DND-41 (cell line): ENCODE measurements around the gene KRTAP10-7.

Experiments used
- ATAC-seq: fragments of 200-7000 bp; cut with Tn5 transposase; 3 replicates; pipeline ENCODE4 v1.9.1; 2021; ENCODE audit warnings: low read depth; ENCODE audit not compliant: insufficient read depth
- DNase-seq: peaks from one replicate; pipeline ENCODE4 v3.0.0-alpha.2; 2020
- H2AFZ ChIP-seq: 2 replicates; pipeline ENCODE4 v1.6.0; 2012; ENCODE audit warnings: low read depth, low read length
- H3K27ac ChIP-seq: 2 replicates; pipeline ENCODE4 v1.5.1; 2012; ENCODE audit warnings: low read length, inconsistent platforms
- H3K27me3 ChIP-seq: fragments of 200-600 bp; sonication (generic); 2 replicates; pipeline ENCODE4 v1.6.0; 2012; ENCODE audit warnings: low read length, mild to moderate bottlenecking, inconsistent platforms; ENCODE audit not compliant: insufficient read depth, poor library complexity
- H3K36me3 ChIP-seq: 2 replicates; pipeline ENCODE4 v1.5.1; 2012; ENCODE audit warnings: low read length, inconsistent platforms; ENCODE audit not compliant: insufficient read depth
- H3K4me1 ChIP-seq: 2 replicates; pipeline ENCODE4 v1.5.1; 2012; ENCODE audit warnings: mild to moderate bottlenecking, low read length; ENCODE audit not compliant: insufficient read depth
- H3K4me2 ChIP-seq: 2 replicates; pipeline ENCODE4 v1.6.0; 2012; ENCODE audit warnings: mild to moderate bottlenecking, moderate library complexity, low read length, inconsistent platforms; ENCODE audit not compliant: insufficient read depth
- H3K4me3 ChIP-seq, 2 experiments: fragments of 200-600 bp in 1 of 2; shearing (Covaris generic) in 1 of 2; 2 replicates each; pipeline ENCODE4 v1.5.1; 2012 to 2016; ENCODE audit warnings: inconsistent platforms in 2 of 2, low read length in 2 of 2, mild to moderate bottlenecking in 2 of 2, low read depth in 1 of 2, moderate library complexity in 1 of 2
- H3K79me2 ChIP-seq: 2 replicates; pipeline ENCODE4 v1.6.0; 2012; ENCODE audit warnings: low read length, inconsistent platforms; ENCODE audit not compliant: insufficient read depth
- H3K9ac ChIP-seq: 2 replicates; pipeline ENCODE4 v1.6.0; 2012; ENCODE audit warnings: low read depth, mild to moderate bottlenecking, inconsistent platforms, low read length, moderate library complexity
- H3K9me3 ChIP-seq: 2 replicates; pipeline ENCODE4 v1.5.1; 2012; ENCODE audit warnings: low read length, moderate library complexity, mild to moderate bottlenecking, inconsistent platforms; ENCODE audit not compliant: insufficient read depth, severe bottlenecking
- H4K20me1 ChIP-seq: 2 replicates; pipeline ENCODE4 v1.6.0; 2012; ENCODE audit warnings: low read length; ENCODE audit not compliant: insufficient read depth
- EZH2 ChIP-seq: IDR thresholded peaks from 3 replicates; pipeline ENCODE4 v1.6.1; 2012; ENCODE audit warnings: borderline replicate concordance, low read depth, mild to moderate bottlenecking, moderate library complexity, low read length, inconsistent platforms; ENCODE audit not compliant: severe bottlenecking
- TF ChIP-seq, protein P1 (sequence below): IDR thresholded peaks from 2 replicates; pipeline ENCODE4 v1.5.1; 2012; ENCODE audit warnings: borderline replicate concordance, low read length, moderate library complexity, mild to moderate bottlenecking; ENCODE audit not compliant: poor library complexity, severe bottlenecking; ENCODE audit errors: extremely low read depth

Gene KRTAP10-7

DNA sequence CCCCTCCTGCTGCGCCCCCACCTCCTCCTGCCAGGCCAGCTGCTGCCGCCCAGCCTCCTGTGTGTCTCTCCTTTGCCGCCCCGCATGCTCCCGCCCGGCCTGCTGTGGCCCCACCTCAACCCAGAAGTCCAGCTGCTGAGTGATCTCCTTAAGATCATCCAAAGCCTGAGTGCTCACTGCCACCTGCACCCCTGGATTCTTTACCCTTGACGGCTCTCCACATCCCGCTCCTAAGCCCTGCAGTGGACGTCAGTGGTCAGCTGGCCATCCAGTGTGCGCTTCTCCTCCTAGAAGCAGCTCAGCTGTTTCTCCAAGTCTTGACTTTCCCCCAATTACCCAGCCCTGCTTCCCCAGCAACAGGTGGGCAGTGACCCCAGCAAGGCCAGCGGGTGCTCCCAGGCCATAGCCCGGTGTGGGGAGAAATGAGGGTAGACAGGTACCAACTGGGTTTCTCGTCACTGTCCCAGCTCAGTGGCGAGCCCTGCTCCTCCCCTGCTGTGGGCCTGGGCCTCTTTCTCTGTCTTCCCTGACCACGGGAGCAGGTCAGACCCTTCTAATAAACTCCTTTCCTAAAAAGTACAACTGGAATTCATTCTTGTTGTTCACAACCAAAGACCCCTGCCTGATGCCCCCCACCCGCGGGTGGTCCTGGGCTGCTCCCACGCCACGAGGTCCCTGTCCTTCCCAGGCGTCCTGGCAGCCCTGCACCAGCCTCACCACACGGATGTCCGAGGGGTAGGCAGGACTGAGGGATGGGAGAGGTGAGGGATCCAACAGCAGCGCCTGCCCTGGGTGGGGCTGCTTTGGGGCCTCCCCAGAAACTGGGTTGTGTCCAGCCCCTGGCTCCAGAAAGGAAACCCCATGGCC is 1.4 kb downstream of the KRTAP10-7 start:
- Histone ChIP-seq H3K79me2 (no peaks in the 10 kb centered on the region), H3K4me2 (no peak overlapping the region), H2AFZ (no peak overlapping the region), H3K9ac (no peak overlapping the region), H3K4me3 (no peak overlapping the region), H4K20me1 (no peaks in the 10 kb centered on the region), H3K27ac (no peak overlapping the region), H3K4me1 (no peaks in the 10 kb centered on the region), H3K27me3 (no peaks in the 10 kb centered on the region), H3K9me3 (no peaks in the 10 kb centered on the region), H3K36me3 (no peaks in the 10 kb centered on the region)
- no peak for DNase-seq
- no peak for ATAC-seq
- no peak for TF ChIP-seq EZH2

DNA sequence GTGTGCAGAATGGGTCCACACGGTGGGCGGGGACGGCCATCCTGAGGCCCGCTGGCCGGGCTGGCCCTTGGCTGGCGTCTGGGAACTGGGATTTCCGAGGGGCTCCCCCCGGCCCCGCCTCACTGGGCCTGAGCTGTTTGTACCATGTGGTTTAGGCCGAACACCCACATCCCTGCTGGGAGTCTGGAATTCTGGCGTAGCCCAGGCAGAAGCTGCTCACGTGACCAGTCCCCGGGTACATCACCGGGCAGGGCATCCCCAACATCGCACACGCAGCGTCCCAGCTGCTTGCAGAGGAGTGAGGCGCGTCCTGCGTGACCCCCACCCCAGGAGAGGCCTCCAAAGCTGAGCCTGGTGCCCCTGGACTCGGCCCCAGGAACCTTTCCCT is 2.1 kb downstream of the KRTAP10-7 start:
- no peaks in the 10 kb centered on the region for H3K9me3 ChIP-seq
- H3K4me2 ChIP-seq = no peak overlapping the region
- H3K4me1 ChIP-seq = no peaks in the 10 kb centered on the region
- DNase-seq (no peak), ATAC-seq (no peak)
- no peak overlapping the region for H3K4me3 ChIP-seq
- no peaks in the 10 kb centered on the region for H4K20me1 ChIP-seq
- H3K9ac ChIP-seq = no peak overlapping the region
- H3K79me2 ChIP-seq = no peaks in the 10 kb centered on the region
- TF ChIP-seq, protein P1, sequence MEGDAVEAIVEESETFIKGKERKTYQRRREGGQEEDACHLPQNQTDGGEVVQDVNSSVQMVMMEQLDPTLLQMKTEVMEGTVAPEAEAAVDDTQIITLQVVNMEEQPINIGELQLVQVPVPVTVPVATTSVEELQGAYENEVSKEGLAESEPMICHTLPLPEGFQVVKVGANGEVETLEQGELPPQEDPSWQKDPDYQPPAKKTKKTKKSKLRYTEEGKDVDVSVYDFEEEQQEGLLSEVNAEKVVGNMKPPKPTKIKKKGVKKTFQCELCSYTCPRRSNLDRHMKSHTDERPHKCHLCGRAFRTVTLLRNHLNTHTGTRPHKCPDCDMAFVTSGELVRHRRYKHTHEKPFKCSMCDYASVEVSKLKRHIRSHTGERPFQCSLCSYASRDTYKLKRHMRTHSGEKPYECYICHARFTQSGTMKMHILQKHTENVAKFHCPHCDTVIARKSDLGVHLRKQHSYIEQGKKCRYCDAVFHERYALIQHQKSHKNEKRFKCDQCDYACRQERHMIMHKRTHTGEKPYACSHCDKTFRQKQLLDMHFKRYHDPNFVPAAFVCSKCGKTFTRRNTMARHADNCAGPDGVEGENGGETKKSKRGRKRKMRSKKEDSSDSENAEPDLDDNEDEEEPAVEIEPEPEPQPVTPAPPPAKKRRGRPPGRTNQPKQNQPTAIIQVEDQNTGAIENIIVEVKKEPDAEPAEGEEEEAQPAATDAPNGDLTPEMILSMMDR = no peak
- TF ChIP-seq EZH2 = no peak
- H2AFZ ChIP-seq = no peak overlapping the region
- no peaks in the 10 kb centered on the region for H3K27me3 ChIP-seq
- H3K27ac ChIP-seq = no peak overlapping the region
- H3K36me3 ChIP-seq = no peaks in the 10 kb centered on the region

DNA sequence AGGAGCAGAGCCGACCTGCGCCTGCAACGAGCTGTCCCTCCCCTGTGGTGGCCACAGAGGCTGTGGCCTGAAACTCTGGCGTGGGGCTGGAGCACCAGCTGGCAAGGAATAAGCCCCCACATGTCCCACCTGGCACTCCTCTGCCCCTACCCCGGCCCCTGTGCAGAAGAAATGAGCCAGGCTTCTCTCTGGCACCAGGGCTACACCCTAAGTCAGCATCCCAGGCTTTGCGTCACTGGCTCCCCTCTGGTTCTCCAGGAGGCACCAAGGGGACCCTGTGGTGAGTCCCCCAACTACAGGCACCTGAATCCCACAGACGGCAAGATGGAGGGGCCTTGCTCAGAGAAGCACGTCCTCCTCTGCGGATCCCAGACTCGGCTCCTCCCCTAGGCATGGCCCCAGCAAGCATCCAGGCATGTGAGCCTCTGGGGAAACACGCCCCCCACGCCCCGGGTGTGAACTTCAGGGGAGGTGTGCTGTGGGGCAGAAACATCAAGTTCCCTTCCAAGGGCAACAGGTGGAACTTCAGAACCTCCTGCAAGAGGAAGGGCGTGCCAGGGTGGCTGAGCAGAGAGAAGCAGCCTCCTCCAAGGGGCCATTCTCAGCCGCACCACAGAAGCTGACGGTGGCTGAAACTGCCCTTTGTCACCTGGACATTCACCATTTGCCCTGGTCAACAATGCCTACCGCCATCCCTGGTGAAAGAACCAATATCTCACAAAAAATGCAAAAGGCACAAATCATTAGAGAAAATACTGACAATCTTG is 2.9 kb downstream of the KRTAP10-7 start:
- no peaks in the 10 kb centered on the region for H3K27me3 ChIP-seq
- no peaks in the 10 kb centered on the region for H3K36me3 ChIP-seq
- no peaks in the 10 kb centered on the region for H3K79me2 ChIP-seq
- H3K4me1 ChIP-seq = no peaks in the 10 kb centered on the region
- DNase-seq (no peak), ATAC-seq (no peak)
- no peaks in the 10 kb centered on the region for H3K9me3 ChIP-seq
- no peak overlapping the region for H2AFZ ChIP-seq
- H4K20me1 ChIP-seq = no peaks in the 10 kb centered on the region
- H3K9ac ChIP-seq = no peak overlapping the region
- H3K4me3 ChIP-seq = no peak overlapping the region
- no peak overlapping the region for H3K4me2 ChIP-seq
- no peak overlapping the region for H3K27ac ChIP-seq
- TF ChIP-seq EZH2 = no peak
- TF ChIP-seq, protein P1 = no peak

DNA sequence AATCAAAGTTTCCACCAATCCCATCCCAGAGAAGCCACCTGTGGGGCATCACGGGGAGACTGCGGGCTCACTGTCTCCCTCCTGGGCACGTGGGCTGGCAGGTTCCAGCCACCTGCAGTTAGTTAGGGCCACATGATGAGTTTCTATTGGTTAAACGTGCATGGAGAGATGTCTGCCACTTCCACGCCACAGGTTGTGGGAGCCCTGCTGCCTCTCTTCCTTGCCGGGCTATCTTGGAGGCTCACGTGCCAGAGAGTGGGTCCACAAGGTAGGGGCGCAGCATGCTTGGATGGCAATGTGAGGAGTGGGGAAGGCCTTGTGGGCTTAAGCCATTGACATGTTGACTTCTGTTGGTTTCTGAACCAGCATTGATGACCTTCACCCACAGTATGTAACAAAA is 3.5 kb downstream of the KRTAP10-7 start:
- no peaks in the 10 kb centered on the region for H3K4me1 ChIP-seq
- TF ChIP-seq, protein P1 = no peak
- TF ChIP-seq EZH2 = no peak
- H4K20me1 ChIP-seq = no peaks in the 10 kb centered on the region
- ATAC-seq (no peak), DNase-seq (no peak)
- H3K27me3 ChIP-seq = no peaks in the 10 kb centered on the region
- H2AFZ ChIP-seq = no peak overlapping the region
- no peaks in the 10 kb centered on the region for H3K79me2 ChIP-seq
- no peaks in the 10 kb centered on the region for H3K36me3 ChIP-seq
- H3K9me3 ChIP-seq = no peaks in the 10 kb centered on the region
- H3K4me3 ChIP-seq = no peak overlapping the region
- H3K9ac ChIP-seq = no peak overlapping the region
- H3K27ac ChIP-seq = no peak overlapping the region
- no peak overlapping the region for H3K4me2 ChIP-seq
